Effector memory CD8-positive, alpha-beta T cell (primary cell): Measurements from ENCODE around the gene DDX54.
"Not testable (repeated sequence)": the region's sequence is repeated elsewhere in the genome, so short reads cannot be mapped to it uniquely, and the experiment has no call there.

ENCODE experiments used
- ATAC-seq: fragments of 150-1000 bp; cut with Tn5 transposase; replicated peaks from 2 replicates; pipeline ENCODE4 v1.10.0; 2021; ENCODE audit warnings: mild to moderate bottlenecking, moderate library complexity
- DNase-seq, 3 experiments: peaks; one replicate each; pipeline ENCODE4 v3.0.0; 2021
- H3K27ac Mint-ChIP-seq, 2 donors: one replicate each; pipeline ENCODE4 v1.8.0; 2022; ENCODE audit warnings: mild to moderate bottlenecking in 2 of 2, mixed read lengths in 2 of 2, moderate library complexity in 2 of 2
- H3K27me3 Mint-ChIP-seq, 2 donors: one replicate each; pipeline ENCODE4 v1.8.0; 2022; ENCODE audit warnings: mixed read lengths in 2 of 2
- H3K36me3 Mint-ChIP-seq: one replicate; pipeline ENCODE4 v1.8.0; 2022; ENCODE audit warnings: mild to moderate bottlenecking, moderate library complexity, mixed read lengths; ENCODE audit not compliant: insufficient read depth
- H3K4me1 Mint-ChIP-seq, 2 donors: one replicate each; pipeline ENCODE4 v1.8.0; 2022; ENCODE audit warnings: low read depth in 2 of 2, mixed read lengths in 2 of 2
- H3K4me3 Mint-ChIP-seq, 2 donors: one replicate each; pipeline ENCODE4 v1.8.0; 2022; ENCODE audit warnings: mild to moderate bottlenecking in 2 of 2, mixed read lengths in 2 of 2, moderate library complexity in 2 of 2
- H3K9me3 Mint-ChIP-seq, 2 donors: one replicate each; pipeline ENCODE4 v1.8.0; 2022; ENCODE audit warnings: mixed read lengths in 2 of 2

DDX54 gene

GRCh38 chr12:113206802-113207201 lies 21.5 kb upstream of the DDX54 start:
- Mint-ChIP-seq H3K36me3 (peaks cover 13% of the 10 kb centered on the region), H3K27ac (peak overlapping the region; percentile 57 to 89), H3K4me1 (peaks cover 31 to 39% of the 10 kb centered on the region in 2 donors)
- not testable (repeated sequence) for DNase-seq, H3K4me3 Mint-ChIP-seq, H3K27me3 Mint-ChIP-seq, ATAC-seq, H3K9me3 Mint-ChIP-seq

- no peak overlapping the region for H3K27ac Mint-ChIP-seq
- ATAC-seq = no peak
- peaks cover 24 to 28% of the 10 kb centered on the region in 2 donors for H3K4me1 Mint-ChIP-seq
Measured at GRCh38 chr12:113204804-113205203, 19.5 kb upstream of the DDX54 start.

GRCh38 chr12:113203852-113204760 lies 18.8 kb upstream of the DDX54 start:
- ATAC-seq = no peak
- Mint-ChIP-seq H3K27ac (no peak overlapping the region), H3K9me3 (no peaks in the 10 kb centered on the region)

More at GRCh38 chr12:113204804-113205203, 19.5 kb upstream of the DDX54 start:
- Mint-ChIP-seq H3K27me3 (no peaks in the 10 kb centered on the region), H3K9me3 (no peaks in the 10 kb centered on the region), H3K36me3 (peaks cover 13% of the 10 kb centered on the region), H3K4me3 (no peak overlapping the region)
- DNase-seq = no peak

GRCh38 chr12:113202300-113203075 lies 17.2 kb upstream of the DDX54 start:
- DNase-seq (no peak), ATAC-seq (no peak)
- no peak overlapping the region for H3K27ac Mint-ChIP-seq
- peaks cover 4 to 11% of the 10 kb centered on the region in 2 donors for H3K4me1 Mint-ChIP-seq
- no peaks in the 10 kb centered on the region for H3K27me3 Mint-ChIP-seq
- no peaks in the 10 kb centered on the region for H3K9me3 Mint-ChIP-seq
- H3K36me3 Mint-ChIP-seq = peaks cover 7% of the 10 kb centered on the region
- no peak overlapping the region for H3K4me3 Mint-ChIP-seq

More at GRCh38 chr12:113203852-113204760, 18.8 kb upstream of the DDX54 start:
- Mint-ChIP-seq H3K4me3 (no peak overlapping the region), H3K36me3 (peaks cover 13% of the 10 kb centered on the region), H3K27me3 (no peaks in the 10 kb centered on the region), H3K4me1 (peaks cover 18 to 27% of the 10 kb centered on the region in 2 donors)
- DNase-seq = no peak

- Mint-ChIP-seq H3K36me3 (peaks cover 7% of the 10 kb centered on the region), H3K27me3 (no peaks in the 10 kb centered on the region), H3K27ac (no peak overlapping the region), H3K4me3 (no peak overlapping the region), H3K9me3 (no peaks in the 10 kb centered on the region), H3K4me1 (peaks cover under 1 to 4% of the 10 kb centered on the region in 2 donors)
- DNase-seq (no peak), ATAC-seq (no peak)
Measured at GRCh38 chr12:113201187-113202177, 16.2 kb upstream of the DDX54 start.

GRCh38 chr12:113200021-113200797 lies 14.9 kb upstream of the DDX54 start:
- Mint-ChIP-seq H3K36me3 (peaks cover 3% of the 10 kb centered on the region), H3K4me3 (no peak overlapping the region), H3K27me3 (no peaks in the 10 kb centered on the region), H3K9me3 (no peaks in the 10 kb centered on the region), H3K4me1 (no peaks in the 10 kb centered on the region), H3K27ac (no peak overlapping the region)
- DNase-seq (no peak), ATAC-seq (no peak)

- Mint-ChIP-seq H3K27ac (no peak overlapping the region), H3K27me3 (no peaks in the 10 kb centered on the region), H3K4me1 (no peaks in the 10 kb centered on the region), H3K9me3 (no peaks in the 10 kb centered on the region), H3K4me3 (no peak overlapping the region), H3K36me3 (peaks cover 3% of the 10 kb centered on the region)
- ATAC-seq (no peak), DNase-seq (no peak)
Measured at GRCh38 chr12:113198296-113198695, 13.0 kb upstream of the DDX54 start.

GRCh38 chr12:113197518-113198077 lies 12.3 kb upstream of the DDX54 start:
- DNase-seq (no peak), ATAC-seq (no peak)
- H3K4me1 Mint-ChIP-seq = no peaks in the 10 kb centered on the region
- H3K27me3 Mint-ChIP-seq = no peaks in the 10 kb centered on the region
- H3K9me3 Mint-ChIP-seq = no peaks in the 10 kb centered on the region
- H3K4me3 Mint-ChIP-seq = no peak overlapping the region
- H3K36me3 Mint-ChIP-seq = peaks cover 3% of the 10 kb centered on the region
- no peak overlapping the region for H3K27ac Mint-ChIP-seq

GRCh38 chr12:113196990-113197389 lies 11.7 kb upstream of the DDX54 start:
- peaks cover 8% of the 10 kb centered on the region for H3K36me3 Mint-ChIP-seq
- DNase-seq (peak; percentile 44 to 61 (median 52)), ATAC-seq (peak; percentile 100)
- H3K4me1 Mint-ChIP-seq = no peaks in the 10 kb centered on the region
- no peaks in the 10 kb centered on the region for H3K9me3 Mint-ChIP-seq
- H3K27me3 Mint-ChIP-seq = no peaks in the 10 kb centered on the region
- H3K4me3 Mint-ChIP-seq = no peak overlapping the region
- no peak overlapping the region for H3K27ac Mint-ChIP-seq

GRCh38 chr12:113196582-113196981 lies 11.3 kb upstream of the DDX54 start:
- ATAC-seq (no peak), DNase-seq (no peak)
- Mint-ChIP-seq H3K36me3 (peaks cover 11% of the 10 kb centered on the region), H3K27ac (no peak overlapping the region), H3K4me1 (no peaks in the 10 kb centered on the region), H3K9me3 (no peaks in the 10 kb centered on the region), H3K4me3 (no peak overlapping the region), H3K27me3 (no peaks in the 10 kb centered on the region)

- Mint-ChIP-seq H3K27ac (no peak overlapping the region), H3K4me3 (no peak overlapping the region), H3K27me3 (no peaks in the 10 kb centered on the region), H3K4me1 (no peaks in the 10 kb centered on the region), H3K36me3 (peaks cover 17% of the 10 kb centered on the region), H3K9me3 (no peaks in the 10 kb centered on the region)
- ATAC-seq (no peak), DNase-seq (no peak)
Measured at GRCh38 chr12:113195598-113195997, 10.3 kb upstream of the DDX54 start.

GRCh38 chr12:113194971-113195391 lies 9.7 kb upstream of the DDX54 start:
- Mint-ChIP-seq H3K36me3 (peaks cover 17% of the 10 kb centered on the region), H3K27me3 (no peaks in the 10 kb centered on the region), H3K27ac (no peak overlapping the region), H3K4me1 (no peaks in the 10 kb centered on the region), H3K9me3 (no peaks in the 10 kb centered on the region), H3K4me3 (no peak overlapping the region)
- ATAC-seq = no peak
- no peak for DNase-seq
